ENCODE results near the gene XPO4. TPM values are rescaled to one million over a fixed set of nuclear protein-coding genes. Genes with fewer than 3 reads are reported as not detected.

The XPO4 gene
- total RNA-seq, 1 experiment from 2014 or later, result 34.9 TPM

- TF ChIP-seq ETV6 (CRISPR knock-in tag; IDR thresholded peaks at IDR 0.05) (no peak), ESRRA (CRISPR knock-in tag; IDR thresholded peaks at IDR 0.05; ENCODE audit: borderline replicate concordance) (no peak), NFYB (CRISPR knock-in tag; conservative IDR thresholded peaks at IDR 0.05; ENCODE audit: low read depth) (no peak), HMGA2 (CRISPR knock-in tag; IDR thresholded peaks at IDR 0.05) (no peak), ZNF416 (CRISPR knock-in tag; IDR thresholded peaks at IDR 0.05) (no peak)
- ATAC-seq (no peak), DNase-seq (ENCODE audit: low spot score) (no peak)
- H3K27me3 Mint-ChIP-seq (ENCODE audit: low read depth), result no peaks in the 10 kb centered on the region
- H3K36me3 Mint-ChIP-seq, result peaks cover 7% of the 10 kb centered on the region
- no peaks in the 10 kb centered on the region for H3K9me3 Mint-ChIP-seq
- H3K4me3 Mint-ChIP-seq, result no peak overlapping the region
- no peaks in the 10 kb centered on the region for H3K4me1 Mint-ChIP-seq
- CTCF ChIA-PET, result no interaction called here
- POLR2A ChIA-PET, result no interaction called here
- 0 out of 2 replicates have a peak overlapping the region, but pooled peaks have one; percentile 57 for H3K27ac Mint-ChIP-seq
Observed at GRCh38 chr13:20812890-20813289, 89.7 kb downstream of the XPO4 start.

- CTCF ChIA-PET, result interaction anchor here (1.7 kb wide), 1 partner anchor 18 kb away, joined by 10 read pairs; no protein-coding TSS in a partner anchor
- DNase-seq (ENCODE audit: low spot score) (no peak), ATAC-seq (no peak)
- H3K27me3 Mint-ChIP-seq (ENCODE audit: low read depth), result no peaks in the 10 kb centered on the region
- H3K9me3 Mint-ChIP-seq, result no peaks in the 10 kb centered on the region
- H3K4me1 Mint-ChIP-seq, result no peaks in the 10 kb centered on the region
- H3K4me3 Mint-ChIP-seq, result no peak overlapping the region
- POLR2A ChIA-PET, result no interaction called here
- TF ChIP-seq, protein P1, sequence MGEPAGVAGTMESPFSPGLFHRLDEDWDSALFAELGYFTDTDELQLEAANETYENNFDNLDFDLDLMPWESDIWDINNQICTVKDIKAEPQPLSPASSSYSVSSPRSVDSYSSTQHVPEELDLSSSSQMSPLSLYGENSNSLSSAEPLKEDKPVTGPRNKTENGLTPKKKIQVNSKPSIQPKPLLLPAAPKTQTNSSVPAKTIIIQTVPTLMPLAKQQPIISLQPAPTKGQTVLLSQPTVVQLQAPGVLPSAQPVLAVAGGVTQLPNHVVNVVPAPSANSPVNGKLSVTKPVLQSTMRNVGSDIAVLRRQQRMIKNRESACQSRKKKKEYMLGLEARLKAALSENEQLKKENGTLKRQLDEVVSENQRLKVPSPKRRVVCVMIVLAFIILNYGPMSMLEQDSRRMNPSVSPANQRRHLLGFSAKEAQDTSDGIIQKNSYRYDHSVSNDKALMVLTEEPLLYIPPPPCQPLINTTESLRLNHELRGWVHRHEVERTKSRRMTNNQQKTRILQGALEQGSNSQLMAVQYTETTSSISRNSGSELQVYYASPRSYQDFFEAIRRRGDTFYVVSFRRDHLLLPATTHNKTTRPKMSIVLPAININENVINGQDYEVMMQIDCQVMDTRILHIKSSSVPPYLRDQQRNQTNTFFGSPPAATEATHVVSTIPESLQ (CRISPR knock-in tag; IDR thresholded peaks at IDR 0.05), result no peak
- TF ChIP-seq SP1 (CRISPR knock-in tag; conservative IDR thresholded peaks at IDR 0.05), result no peak
- no peak for TF ChIP-seq TEAD4 (CRISPR knock-in tag; IDR thresholded peaks at IDR 0.05)
- TF ChIP-seq, protein P2, sequence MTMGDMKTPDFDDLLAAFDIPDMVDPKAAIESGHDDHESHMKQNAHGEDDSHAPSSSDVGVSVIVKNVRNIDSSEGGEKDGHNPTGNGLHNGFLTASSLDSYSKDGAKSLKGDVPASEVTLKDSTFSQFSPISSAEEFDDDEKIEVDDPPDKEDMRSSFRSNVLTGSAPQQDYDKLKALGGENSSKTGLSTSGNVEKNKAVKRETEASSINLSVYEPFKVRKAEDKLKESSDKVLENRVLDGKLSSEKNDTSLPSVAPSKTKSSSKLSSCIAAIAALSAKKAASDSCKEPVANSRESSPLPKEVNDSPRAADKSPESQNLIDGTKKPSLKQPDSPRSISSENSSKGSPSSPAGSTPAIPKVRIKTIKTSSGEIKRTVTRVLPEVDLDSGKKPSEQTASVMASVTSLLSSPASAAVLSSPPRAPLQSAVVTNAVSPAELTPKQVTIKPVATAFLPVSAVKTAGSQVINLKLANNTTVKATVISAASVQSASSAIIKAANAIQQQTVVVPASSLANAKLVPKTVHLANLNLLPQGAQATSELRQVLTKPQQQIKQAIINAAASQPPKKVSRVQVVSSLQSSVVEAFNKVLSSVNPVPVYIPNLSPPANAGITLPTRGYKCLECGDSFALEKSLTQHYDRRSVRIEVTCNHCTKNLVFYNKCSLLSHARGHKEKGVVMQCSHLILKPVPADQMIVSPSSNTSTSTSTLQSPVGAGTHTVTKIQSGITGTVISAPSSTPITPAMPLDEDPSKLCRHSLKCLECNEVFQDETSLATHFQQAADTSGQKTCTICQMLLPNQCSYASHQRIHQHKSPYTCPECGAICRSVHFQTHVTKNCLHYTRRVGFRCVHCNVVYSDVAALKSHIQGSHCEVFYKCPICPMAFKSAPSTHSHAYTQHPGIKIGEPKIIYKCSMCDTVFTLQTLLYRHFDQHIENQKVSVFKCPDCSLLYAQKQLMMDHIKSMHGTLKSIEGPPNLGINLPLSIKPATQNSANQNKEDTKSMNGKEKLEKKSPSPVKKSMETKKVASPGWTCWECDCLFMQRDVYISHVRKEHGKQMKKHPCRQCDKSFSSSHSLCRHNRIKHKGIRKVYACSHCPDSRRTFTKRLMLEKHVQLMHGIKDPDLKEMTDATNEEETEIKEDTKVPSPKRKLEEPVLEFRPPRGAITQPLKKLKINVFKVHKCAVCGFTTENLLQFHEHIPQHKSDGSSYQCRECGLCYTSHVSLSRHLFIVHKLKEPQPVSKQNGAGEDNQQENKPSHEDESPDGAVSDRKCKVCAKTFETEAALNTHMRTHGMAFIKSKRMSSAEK (CRISPR knock-in tag; IDR thresholded peaks at IDR 0.05; ENCODE audit: borderline replicate concordance), result no peak
- no peak for TF ChIP-seq IRF1 (CRISPR knock-in tag; IDR thresholded peaks at IDR 0.05)
- TF ChIP-seq, protein P3, sequence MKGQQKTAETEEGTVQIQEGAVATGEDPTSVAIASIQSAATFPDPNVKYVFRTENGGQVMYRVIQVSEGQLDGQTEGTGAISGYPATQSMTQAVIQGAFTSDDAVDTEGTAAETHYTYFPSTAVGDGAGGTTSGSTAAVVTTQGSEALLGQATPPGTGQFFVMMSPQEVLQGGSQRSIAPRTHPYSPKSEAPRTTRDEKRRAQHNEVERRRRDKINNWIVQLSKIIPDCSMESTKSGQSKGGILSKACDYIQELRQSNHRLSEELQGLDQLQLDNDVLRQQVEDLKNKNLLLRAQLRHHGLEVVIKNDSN (CRISPR knock-in tag; IDR thresholded peaks at IDR 0.05), result no peak
- TF ChIP-seq FOXP1 (CRISPR knock-in tag; IDR thresholded peaks at IDR 0.05; ENCODE audit: borderline replicate concordance), result no peak
- TF ChIP-seq ZNF121 (CRISPR knock-in tag; IDR thresholded peaks at IDR 0.05), result no peak
- no peak for TF ChIP-seq EMX1 (CRISPR knock-in tag; IDR thresholded peaks at IDR 0.05)
- no peak for TF ChIP-seq NR3C1 (CRISPR knock-in tag; conservative IDR thresholded peaks at IDR 0.05; ENCODE audit: low read depth)
- TF ChIP-seq FOXK1 (CRISPR knock-in tag; IDR thresholded peaks at IDR 0.05), result no peak
- H3K27ac Mint-ChIP-seq, result 0 out of 2 replicates have a peak overlapping the region, but pooled peaks have one; percentile 6
- H3K36me3 Mint-ChIP-seq, result peaks cover 15% of the 10 kb centered on the region
Observed at GRCh38 chr13:20810808-20811207, 91.7 kb downstream of the XPO4 start.

- ATAC-seq, result no peak
- POLR2A ChIA-PET, result no interaction called here
- TF ChIP-seq, protein P1 (CRISPR knock-in tag; IDR thresholded peaks at IDR 0.05), result no peak
- no peak for TF ChIP-seq TP53 (CRISPR knock-in tag; IDR thresholded peaks at IDR 0.05)
- TF ChIP-seq ZNF423 (CRISPR knock-in tag; IDR thresholded peaks at IDR 0.05), result no peak
- no peak for TF ChIP-seq ZNF512 (CRISPR knock-in tag; IDR thresholded peaks at IDR 0.05; ENCODE audit: borderline replicate concordance)
- TF ChIP-seq, protein P4, sequence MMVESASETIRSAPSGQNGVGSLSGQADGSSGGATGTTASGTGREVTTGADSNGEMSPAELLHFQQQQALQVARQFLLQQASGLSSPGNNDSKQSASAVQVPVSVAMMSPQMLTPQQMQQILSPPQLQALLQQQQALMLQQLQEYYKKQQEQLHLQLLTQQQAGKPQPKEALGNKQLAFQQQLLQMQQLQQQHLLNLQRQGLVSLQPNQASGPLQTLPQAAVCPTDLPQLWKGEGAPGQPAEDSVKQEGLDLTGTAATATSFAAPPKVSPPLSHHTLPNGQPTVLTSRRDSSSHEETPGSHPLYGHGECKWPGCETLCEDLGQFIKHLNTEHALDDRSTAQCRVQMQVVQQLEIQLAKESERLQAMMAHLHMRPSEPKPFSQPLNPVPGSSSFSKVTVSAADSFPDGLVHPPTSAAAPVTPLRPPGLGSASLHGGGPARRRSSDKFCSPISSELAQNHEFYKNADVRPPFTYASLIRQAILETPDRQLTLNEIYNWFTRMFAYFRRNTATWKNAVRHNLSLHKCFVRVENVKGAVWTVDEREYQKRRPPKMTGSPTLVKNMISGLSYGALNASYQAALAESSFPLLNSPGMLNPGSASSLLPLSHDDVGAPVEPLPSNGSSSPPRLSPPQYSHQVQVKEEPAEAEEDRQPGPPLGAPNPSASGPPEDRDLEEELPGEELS (CRISPR knock-in tag; IDR thresholded peaks at IDR 0.05), result no peak
Observed at GRCh38 chr13:20808874-20809273, 93.7 kb downstream of the XPO4 start.

More at GRCh38 chr13:20808874-20809273, 93.7 kb downstream of the XPO4 start:
- H3K27ac Mint-ChIP-seq, result no peak overlapping the region
- no peaks in the 10 kb centered on the region for H3K4me1 Mint-ChIP-seq
- peaks cover 15% of the 10 kb centered on the region for H3K36me3 Mint-ChIP-seq
- H3K9me3 Mint-ChIP-seq, result no peaks in the 10 kb centered on the region
- no peak overlapping the region for H3K4me3 Mint-ChIP-seq
- H3K27me3 Mint-ChIP-seq (ENCODE audit: low read depth), result no peaks in the 10 kb centered on the region
- CTCF ChIA-PET, result no interaction called here
- DNase-seq (ENCODE audit: low spot score), result no peak

All from WTC11 (cell line).